Vagina (tissue), 2 donors: ENCODE data around the gene ELOVL6. TPM values are rescaled to one million over a fixed set of nuclear protein-coding genes. Genes with fewer than 3 reads are reported as not detected.

Source experiments
- DNase-seq, 2 donors: peaks; one replicate each; pipeline ENCODE4 v3.0.0-alpha.2; 2017; ENCODE audit errors: extremely low spot score in 2 of 2
- H3K27ac ChIP-seq: fragments of 200-600 bp; sonication (generic); one replicate; pipeline ENCODE4 v1.5.1; 2019
- H3K27me3 ChIP-seq: fragments of 200-600 bp; sonication (generic); one replicate; pipeline ENCODE4 v1.5.1; 2019
- H3K36me3 ChIP-seq, 2 donors: fragments of 200-600 bp; sonication (generic); one replicate each; pipeline ENCODE4 v1.5.1; 2017 to 2019
- H3K4me1 ChIP-seq: fragments of 200-600 bp; sonication (generic); one replicate; pipeline ENCODE4 v1.5.1; 2019
- H3K4me3 ChIP-seq, 2 donors: fragments of 200-600 bp; sonication (generic); 1 replicate in 1 of 2; 2 replicates in 1 of 2; pipeline ENCODE4 v1.5.1; 2016 to 2019
- H3K9me3 ChIP-seq: fragments of 200-600 bp; sonication (generic); one replicate; pipeline ENCODE4 v1.5.1; 2019
- POLR2A ChIP-seq, 2 donors: fragments of 450-650 bp; IDR thresholded peaks; one replicate each; pipeline ENCODE4 v1.6.1; 2017; ENCODE audit warnings: antibody characterized with exemption in 2 of 2, mild to moderate bottlenecking in 2 of 2, moderate library complexity in 2 of 2
- POLR2AphosphoS5 ChIP-seq, 2 donors: sonication (generic); formaldehyde crosslinking; IDR thresholded peaks; one replicate each; pipeline ENCODE4 v1.9.0; 2017; ENCODE audit warnings: antibody characterized with exemption in 2 of 2, mild to moderate bottlenecking in 2 of 2, low read depth in 1 of 2; ENCODE audit not compliant: insufficient read depth in 1 of 2
- intact Hi-C: fragments of 100-400 bp; cut with DNase I; formaldehyde crosslinking; loops from one replicate; pipeline ENCODE4 v1.15.1; 2023
- total RNA-seq: library from RNA; depleted of rRNA; stranded (reverse); fragments of >200 nt; gene quantifications from one replicate; pipeline ENCODE4 v1.2.3, GENCODE V29; 2016
- TF ChIP-seq, protein P1 (sequence below), 3 experiments: fragments of 450-650 bp in 2 of 3; fragments of 200-600 bp in 1 of 3; sonication (generic) in 1 of 3; IDR thresholded peaks; one replicate each; pipeline ENCODE4 v1.5.1; 2017 to 2019; ENCODE audit warnings: antibody characterized with exemption in 3 of 3, mild to moderate bottlenecking in 2 of 3, moderate library complexity in 2 of 3

The ELOVL6 gene
- total RNA-seq, 1 donor from 2014 or later, result 9.1 TPM

DNA sequence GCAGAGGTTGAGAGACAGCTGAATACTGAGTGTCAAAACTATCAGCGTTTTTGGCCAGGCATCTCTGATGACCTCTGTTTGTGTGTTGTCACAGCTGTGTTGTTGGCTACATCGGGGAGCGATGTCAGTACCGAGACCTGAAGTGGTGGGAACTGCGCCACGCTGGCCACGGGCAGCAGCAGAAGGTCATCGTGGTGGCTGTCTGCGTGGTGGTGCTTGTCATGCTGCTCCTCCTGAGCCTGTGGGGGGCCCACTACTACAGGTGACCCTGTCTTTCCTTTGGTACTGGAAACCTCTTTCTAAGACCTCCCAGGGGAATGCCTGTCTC, 198.9 kb downstream of the ELOVL6 start:
- Histone ChIP-seq H3K27me3 (no peaks in the 10 kb centered on the region), H3K4me1 (no peaks in the 10 kb centered on the region), H3K27ac (no peak overlapping the region), H3K36me3 (no peaks in the 10 kb centered on the region), H3K4me3 (no peak overlapping the region), H3K9me3 (no peaks in the 10 kb centered on the region)
- intact Hi-C loops, result loop anchor here (5.0 kb wide), 1 partner anchor 518 kb away; no protein-coding TSS in a partner anchor
- no peak for DNase-seq
- TF ChIP-seq, protein P1, sequence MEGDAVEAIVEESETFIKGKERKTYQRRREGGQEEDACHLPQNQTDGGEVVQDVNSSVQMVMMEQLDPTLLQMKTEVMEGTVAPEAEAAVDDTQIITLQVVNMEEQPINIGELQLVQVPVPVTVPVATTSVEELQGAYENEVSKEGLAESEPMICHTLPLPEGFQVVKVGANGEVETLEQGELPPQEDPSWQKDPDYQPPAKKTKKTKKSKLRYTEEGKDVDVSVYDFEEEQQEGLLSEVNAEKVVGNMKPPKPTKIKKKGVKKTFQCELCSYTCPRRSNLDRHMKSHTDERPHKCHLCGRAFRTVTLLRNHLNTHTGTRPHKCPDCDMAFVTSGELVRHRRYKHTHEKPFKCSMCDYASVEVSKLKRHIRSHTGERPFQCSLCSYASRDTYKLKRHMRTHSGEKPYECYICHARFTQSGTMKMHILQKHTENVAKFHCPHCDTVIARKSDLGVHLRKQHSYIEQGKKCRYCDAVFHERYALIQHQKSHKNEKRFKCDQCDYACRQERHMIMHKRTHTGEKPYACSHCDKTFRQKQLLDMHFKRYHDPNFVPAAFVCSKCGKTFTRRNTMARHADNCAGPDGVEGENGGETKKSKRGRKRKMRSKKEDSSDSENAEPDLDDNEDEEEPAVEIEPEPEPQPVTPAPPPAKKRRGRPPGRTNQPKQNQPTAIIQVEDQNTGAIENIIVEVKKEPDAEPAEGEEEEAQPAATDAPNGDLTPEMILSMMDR (IDR thresholded peaks at IDR 0.05), result no peak
- TF ChIP-seq POLR2AphosphoS5 (IDR thresholded peaks at IDR 0.05; ENCODE audit: insufficient read depth in 1 of 2, low read depth in 1 of 2) (no peak), POLR2A (IDR thresholded peaks at IDR 0.05) (no peak)

GRCh38 chr4:109998867-109999584, 199.4 kb downstream of the ELOVL6 start:
- Histone ChIP-seq H3K4me3 (no peak overlapping the region), H3K27ac (no peak overlapping the region), H3K27me3 (no peaks in the 10 kb centered on the region), H3K36me3 (no peaks in the 10 kb centered on the region), H3K4me1 (peaks cover 3% of the 10 kb centered on the region), H3K9me3 (no peaks in the 10 kb centered on the region)
- no peak for DNase-seq
- no peak for TF ChIP-seq POLR2A (IDR thresholded peaks at IDR 0.05)
- TF ChIP-seq, protein P1 (IDR thresholded peaks at IDR 0.05), result peak; percentile 47 to 60 (median 57)
- peak in 1 of 2 donors; percentile 30 for TF ChIP-seq POLR2AphosphoS5 (IDR thresholded peaks at IDR 0.05; ENCODE audit: insufficient read depth in 1 of 2, low read depth in 1 of 2)
- intact Hi-C loops, result loop anchor here (5.0 kb wide), 1 partner anchor 518 kb away; no protein-coding TSS in a partner anchor

GRCh38 chr4:109996526-109996925, 201.9 kb downstream of the ELOVL6 start:
- H3K4me3 ChIP-seq, result no peak overlapping the region
- intact Hi-C loops, result loop anchor here (5.0 kb wide), 1 partner anchor 521 kb away; no protein-coding TSS in a partner anchor
- H3K27me3 ChIP-seq, result no peaks in the 10 kb centered on the region
- no peak for DNase-seq
- no peaks in the 10 kb centered on the region for H3K9me3 ChIP-seq
- peaks cover 12% of the 10 kb centered on the region for H3K4me1 ChIP-seq
- TF ChIP-seq POLR2A (IDR thresholded peaks at IDR 0.05) (no peak), POLR2AphosphoS5 (IDR thresholded peaks at IDR 0.05; ENCODE audit: insufficient read depth in 1 of 2, low read depth in 1 of 2) (no peak)
- TF ChIP-seq, protein P1 (IDR thresholded peaks at IDR 0.05), result no peak
- no peaks in the 10 kb centered on the region for H3K36me3 ChIP-seq
- H3K27ac ChIP-seq, result no peak overlapping the region
